Left kidney (tissue), 2 donors: ENCODE results near the gene LIX1. TPM values are rescaled to one million over a fixed set of nuclear protein-coding genes. Genes with fewer than 3 reads are reported as not detected.
A peak's percentile ranks its signal among the peaks of the same experiment; 100 is the strongest.
"Not testable (repeated sequence)": the region's sequence is repeated elsewhere in the genome, so short reads cannot be mapped to it uniquely, and the experiment has no call there.

Experiments
- DNase-seq: peaks from one replicate; pipeline ENCODE4 v3.0.0-alpha.2; 2013
- polyA plus RNA-seq: library from polyadenylated mRNA; unstranded; fragments of 120-200 nt; gene quantifications from one replicate; pipeline ENCODE4 v1.2.1, GENCODE V29; 2013; ENCODE audit not compliant: insufficient read length

The LIX1 gene
- polyA plus RNA-seq, 1 donor = 4.9 TPM

DNA sequence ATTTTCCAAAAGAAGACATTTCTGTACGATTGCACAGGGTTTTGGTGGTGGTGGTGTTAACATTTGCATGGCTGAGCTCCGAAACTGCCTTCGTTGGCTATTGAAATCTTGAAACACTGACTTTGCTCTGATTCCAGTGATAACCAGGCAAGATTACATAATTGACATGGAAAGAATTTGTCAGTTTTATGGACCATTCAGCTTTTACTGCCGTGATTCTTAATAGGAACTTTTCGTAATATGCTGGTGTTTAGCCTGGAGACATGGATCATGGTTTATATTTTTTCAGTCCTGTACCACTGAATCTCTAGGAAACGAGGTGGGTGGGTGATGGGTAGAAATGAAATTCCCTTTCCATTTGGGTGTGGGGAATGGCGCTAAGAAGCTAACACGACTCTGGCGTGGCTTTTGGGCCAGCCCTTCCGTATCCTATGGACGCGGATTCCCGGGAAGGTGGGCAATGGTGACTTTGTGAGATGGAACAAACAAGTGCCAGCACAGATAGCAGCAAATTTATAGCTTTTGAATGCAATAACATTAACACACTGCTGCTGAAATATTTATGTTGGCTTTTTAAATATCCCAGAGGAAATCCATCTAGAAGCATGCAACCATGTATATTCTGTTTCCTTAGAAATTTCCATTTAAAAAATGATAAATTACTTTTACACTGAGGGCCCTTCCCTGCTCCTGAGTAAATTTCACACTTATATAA, 36.8 kb downstream of the LIX1 start:
- no peak for DNase-seq

DNA sequence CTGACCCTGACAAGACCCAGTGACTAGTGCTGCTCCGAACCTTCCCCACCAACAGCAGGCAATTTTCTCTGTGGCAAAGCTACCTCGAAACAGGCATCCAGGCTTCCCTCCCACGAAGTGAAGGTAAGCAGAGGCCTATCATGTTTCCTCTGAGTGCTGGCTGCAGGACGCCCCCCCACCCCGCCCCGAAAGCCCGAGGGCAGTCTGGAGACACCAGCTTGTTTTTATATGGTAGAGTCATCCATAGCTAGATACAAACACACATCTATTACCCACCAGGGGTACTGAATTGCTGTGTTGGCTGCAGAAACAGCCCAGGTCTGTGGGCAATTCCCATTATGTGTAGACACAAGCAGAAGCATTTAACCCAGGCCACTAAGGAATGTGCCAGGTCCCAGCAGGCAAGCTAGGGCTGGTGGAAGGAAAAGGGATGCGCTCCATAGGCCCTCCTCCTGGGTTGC, 40.4 kb downstream of the LIX1 start:
- DNase-seq = no peak

- DNase-seq = no peak
Observed at GRCh38 chr5:97101189-97101910, 41.1 kb downstream of the LIX1 start.

DNA sequence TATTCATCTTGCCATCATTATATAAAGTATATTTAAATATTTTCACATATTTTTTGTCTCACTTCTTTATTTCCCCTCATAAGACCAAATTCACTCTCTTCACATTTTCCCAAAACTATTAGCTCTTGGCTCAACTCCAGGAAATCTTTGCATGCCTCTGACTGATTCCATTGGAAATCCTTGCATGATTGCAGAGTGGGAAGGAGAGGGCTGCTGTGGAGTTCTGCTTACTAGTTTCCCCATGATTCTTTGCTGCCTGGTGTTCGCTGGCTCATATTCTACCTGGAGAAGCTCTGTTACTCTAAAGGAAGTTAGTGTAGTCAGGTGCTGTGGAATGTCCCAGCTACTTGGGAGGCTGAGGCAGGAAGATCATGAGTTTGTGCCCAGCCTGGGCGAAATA, 41.9 kb downstream of the LIX1 start:
- DNase-seq = no peak

- DNase-seq = peak; percentile 57
Observed at GRCh38 chr5:97098922-97099321, 43.5 kb downstream of the LIX1 start.

DNA sequence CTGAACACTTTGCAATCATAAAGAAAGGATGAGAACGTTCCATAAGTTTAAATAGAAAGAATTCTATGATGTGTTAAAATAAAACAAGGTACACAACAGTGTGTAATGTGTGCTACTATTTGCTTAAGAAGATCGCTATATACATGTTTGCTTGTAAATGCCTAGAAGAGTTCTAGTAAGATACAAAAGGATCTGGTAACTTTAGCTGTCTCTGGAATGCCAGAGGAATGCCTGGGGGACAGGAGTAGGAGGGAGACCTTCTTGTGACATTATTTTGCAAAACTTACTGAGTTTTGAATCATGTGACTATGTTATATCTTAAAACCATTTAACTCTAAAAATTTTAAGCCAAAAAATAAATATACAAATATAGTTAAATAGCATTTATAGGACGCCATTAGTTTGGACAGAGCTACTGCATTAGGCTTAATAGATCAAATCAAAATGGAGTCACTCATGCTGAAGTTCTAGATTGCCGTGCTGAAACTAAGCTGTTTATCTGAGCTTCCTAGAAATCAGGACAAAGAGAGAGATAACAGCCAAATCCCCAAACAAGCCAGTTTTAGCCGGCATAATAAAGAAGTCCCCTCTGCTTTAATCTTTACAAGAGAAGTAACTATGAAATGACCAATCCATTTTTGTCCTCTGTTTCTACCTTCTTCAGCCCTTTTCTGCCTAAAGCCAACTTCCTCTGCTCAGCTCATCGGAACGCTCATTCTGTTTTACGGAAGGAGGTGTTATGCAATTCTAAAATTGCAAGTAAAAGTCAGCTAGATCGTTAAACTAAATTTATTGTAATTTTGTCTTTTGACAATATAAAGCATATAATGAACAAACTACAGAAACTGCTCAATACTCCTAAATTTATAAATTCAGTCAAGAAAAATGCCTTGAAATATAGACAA, 44.8 kb downstream of the LIX1 start:
- DNase-seq = no peak

DNA sequence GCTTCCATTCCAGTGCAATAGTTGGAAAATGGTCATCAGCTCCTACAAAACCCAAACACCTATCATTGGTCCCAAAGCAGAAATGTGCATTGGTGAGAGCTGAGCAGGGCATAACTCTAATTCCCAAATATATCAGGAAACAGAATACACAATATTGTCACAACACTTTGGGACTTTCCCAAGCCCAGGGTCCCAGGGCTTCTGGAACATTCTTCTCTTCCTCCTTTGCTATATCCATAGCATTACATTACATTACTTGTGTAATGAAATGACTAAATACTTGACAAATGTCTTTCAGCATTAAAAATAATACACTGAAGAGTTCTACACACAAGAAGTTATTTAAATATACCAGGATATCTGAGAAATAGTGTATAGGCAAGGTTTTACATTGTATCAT, 45.6 kb downstream of the LIX1 start:
- DNase-seq = no peak

- DNase-seq = no peak
Observed at GRCh38 chr5:97096191-97096590, 46.2 kb downstream of the LIX1 start.

GRCh38 chr5:97095318-97095732, 47.1 kb downstream of the LIX1 start:
- no peak for DNase-seq

- no peak for DNase-seq
Observed at GRCh38 chr5:97094579-97095317, 47.7 kb downstream of the LIX1 start.

- DNase-seq = no peak
Observed at GRCh38 chr5:97093193-97093592, 49.2 kb downstream of the LIX1 start.

DNA sequence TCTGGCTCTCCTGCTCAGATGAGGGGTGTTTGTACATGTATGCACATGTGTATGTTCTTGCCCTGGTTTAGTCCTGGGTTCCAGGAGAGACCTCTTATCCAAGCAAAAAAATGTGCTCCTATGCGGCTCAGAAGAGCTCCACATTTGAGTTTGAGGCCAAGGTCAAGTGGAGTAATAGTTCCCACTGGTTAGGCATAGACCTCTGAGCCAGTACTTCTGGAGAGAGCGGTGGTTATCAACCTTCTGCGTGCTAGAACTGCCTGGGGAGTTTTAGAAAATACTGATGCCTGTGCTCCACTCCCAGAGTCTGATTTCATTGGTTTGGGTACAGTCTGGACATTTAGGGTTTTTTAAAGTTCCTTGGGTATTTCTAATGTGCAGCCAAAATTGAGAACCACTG, 51.5 kb downstream of the LIX1 start:
- DNase-seq = no peak

- DNase-seq = no peak
Observed at GRCh38 chr5:97089149-97089801, 53.1 kb downstream of the LIX1 start.

GRCh38 chr5:97088774-97089148, 53.6 kb downstream of the LIX1 start:
- DNase-seq = no peak

DNA sequence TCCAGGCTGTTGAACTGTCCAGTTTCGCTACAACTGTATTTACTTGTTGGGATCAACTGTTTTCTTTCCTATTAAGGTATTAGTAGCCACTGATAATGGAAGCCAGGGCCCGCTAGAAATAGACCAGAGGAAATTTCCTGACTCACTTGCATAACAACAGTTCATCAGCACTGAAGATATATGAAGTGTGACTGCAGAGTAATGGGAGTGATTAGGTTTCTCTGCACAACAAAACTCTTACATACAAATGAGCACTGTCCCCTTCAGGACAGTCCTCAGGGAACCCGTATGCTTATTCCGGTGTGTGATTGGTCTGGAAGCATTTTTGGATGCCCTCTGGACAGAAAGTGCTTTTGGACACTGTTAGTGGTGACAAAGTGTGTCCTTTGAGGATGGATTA, 55.3 kb downstream of the LIX1 start:
- no peak for DNase-seq

DNA sequence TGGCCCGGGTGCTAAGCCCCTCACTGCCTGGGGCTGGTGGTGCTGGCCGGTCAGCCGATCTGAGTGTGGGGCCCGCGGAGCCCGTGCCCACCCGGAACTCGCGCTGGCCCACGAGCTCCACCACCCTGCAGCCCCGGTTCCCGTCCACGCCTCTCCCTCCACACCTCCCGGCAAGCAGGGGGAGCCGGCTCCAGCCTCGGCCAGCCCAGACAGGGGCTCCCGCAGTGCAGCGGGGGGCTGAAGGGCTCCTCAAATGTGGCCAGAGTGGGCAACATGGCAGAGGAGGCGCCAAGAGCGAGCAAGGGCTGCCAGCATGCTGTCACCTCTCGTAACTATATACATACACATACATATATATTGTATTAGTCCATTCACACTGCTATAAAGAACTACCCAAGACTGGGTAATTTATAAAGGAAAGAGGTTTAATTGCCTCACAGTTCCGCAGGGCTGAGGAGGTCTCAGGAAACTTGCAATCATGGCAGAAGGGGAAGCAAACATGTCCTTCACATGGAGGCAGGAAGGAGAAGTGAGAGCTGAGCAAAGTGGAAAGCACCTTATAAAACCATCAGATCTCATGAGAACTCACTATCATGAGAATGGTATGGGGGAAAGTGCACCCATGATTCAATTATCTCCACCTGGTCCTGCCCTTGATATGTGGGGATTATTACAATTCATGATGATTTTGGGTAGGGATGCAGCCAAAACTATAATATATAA, 56.8 kb downstream of the LIX1 start:
- DNase-seq = no peak

DNA sequence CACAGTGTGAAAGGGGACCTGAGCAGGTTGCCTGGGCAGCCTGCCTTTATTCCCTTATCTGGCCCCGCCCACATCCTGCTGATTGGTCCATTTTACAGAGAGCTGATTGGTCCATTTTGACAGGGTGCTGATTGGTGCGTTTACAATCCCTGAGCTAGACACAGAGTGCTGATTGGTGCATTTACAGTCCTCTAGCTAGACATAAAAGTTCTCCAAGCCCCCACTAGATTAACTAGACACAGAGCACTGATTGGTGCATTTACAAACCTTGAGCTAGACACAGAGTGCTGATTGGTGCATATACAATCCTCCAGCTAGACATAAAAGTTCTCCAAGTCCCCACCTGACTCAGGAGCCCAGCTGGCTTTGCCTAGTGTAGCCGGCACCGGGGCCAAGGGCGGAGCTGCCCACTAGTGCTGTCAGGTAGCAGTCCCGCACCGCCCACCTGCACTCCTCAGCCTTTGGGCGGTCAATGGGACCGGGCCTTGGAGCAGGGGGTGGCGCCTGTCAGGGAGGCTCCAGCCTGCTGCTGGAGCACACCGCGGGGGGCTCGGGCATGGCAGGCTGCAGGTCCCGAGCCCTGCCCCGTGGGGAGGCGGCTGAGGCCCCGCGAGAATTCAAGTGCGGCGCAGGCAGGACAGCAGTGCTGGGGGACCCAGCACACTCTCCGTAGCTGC, 57.5 kb downstream of the LIX1 start:
- DNase-seq = not testable (repeated sequence)

DNA sequence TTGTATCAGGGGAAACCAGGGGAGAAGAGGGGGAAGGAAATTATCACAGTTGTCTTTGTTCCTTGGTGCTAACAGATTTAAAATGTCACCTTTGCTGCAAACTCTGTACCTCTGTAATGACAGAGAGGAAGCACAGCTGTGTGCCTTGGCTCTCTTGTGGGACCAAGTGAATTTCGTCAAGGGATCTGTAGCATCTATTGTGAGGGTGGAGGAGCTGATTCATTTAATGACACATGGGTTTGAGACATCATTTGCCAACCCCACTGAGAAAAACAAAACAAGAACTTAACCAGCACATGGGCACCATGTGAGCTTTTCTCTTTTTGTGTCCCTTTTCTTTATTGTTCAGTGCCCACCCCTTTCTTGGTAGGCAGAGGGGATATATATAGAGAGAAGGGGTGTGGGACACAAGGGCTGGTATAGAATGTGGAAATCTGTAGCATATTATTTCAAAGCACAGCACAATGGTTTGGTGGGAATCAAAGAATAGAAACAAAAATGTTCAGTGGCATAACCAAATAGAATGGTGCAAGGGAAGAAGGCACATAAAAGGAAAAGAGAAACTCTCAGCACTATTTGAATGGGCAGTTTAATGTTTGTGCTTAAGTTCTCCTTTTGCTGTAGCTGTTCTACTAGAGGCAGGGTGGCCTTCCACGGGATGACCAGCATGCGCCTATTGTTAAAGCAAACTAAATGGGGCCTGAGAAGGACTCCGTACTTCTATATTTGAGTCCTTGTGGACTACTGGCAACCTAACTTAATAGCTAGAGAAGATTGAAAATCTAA, 63.3 kb downstream of the LIX1 start:
- DNase-seq = no peak

DNA sequence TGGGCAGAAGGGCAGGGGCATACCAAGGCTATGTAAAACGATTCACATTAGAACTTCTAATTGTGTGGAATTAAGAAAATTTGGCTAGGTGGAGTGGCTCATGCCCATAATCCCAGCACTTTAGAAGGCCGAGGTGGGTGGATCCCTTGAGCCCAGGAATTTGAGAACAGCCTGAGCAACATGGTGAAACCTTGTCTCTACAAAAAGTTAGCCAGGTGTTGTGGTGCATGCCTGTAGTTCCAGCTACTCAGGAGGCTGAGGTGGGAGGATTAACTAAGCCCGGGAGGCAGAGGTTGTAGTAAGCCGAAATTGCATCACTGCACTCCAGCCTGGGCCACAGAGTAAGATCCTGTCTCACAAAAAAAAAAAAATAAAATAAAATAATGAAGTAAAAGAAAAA, 65.2 kb downstream of the LIX1 start:
- DNase-seq = no peak
